Measurements from ENCODE around the gene SLC17A7. TPM values are rescaled to one million over a fixed set of nuclear protein-coding genes. Genes with fewer than 3 reads are reported as not detected.

SLC17A7 gene
- total and polyA plus RNA-seq, 2 of the 8 experiments (the other 6 are each of a cell fraction or from before 2014, with no cell fraction given): 2.7 to 3.0 TPM

- Histone ChIP-seq H4K5ac (ENCODE audit: insufficient read length, low read depth, low read length) (peak overlapping the region; percentile 92), H3K14ac (ENCODE audit: insufficient read length) (no peak overlapping the region), H3K27me3 (replicated peaks in 1 of 4; ENCODE audit: control insufficient read depth in 3 of 4, extremely low read depth in 1 of 4, insufficient read depth in 3 of 4, low read length in 3 of 4) (no peaks in the 10 kb centered on the region), H3K23ac (ENCODE audit: insufficient read length) (no peak overlapping the region), H3K9ac (replicated peaks in 1 of 4; ENCODE audit: extremely low read depth in 1 of 4, low read depth in 3 of 4, low read length in 3 of 4) (no peak overlapping the region), H2BK20ac (ENCODE audit: low read length) (peak overlapping the region; percentile 91), H3K4me1 (replicated peaks in 1 of 4; ENCODE audit: control insufficient read depth in 3 of 4, insufficient read depth in 4 of 4, low read length in 3 of 4) (peaks cover 5 to 28% (median 12%) of the 10 kb centered on the region in 4 experiments), H4K8ac (ENCODE audit: extremely low read depth, insufficient read depth, low read length) (peak overlapping the region; percentile 79; the same call in 1 of the 2 replicates), H3K18ac (ENCODE audit: extremely low read depth, low read length) (peak overlapping the region; percentile 48), H2AFZ (ENCODE audit: low read length) (no peak overlapping the region), H3K4me3 (ENCODE audit: extremely low read depth in 1 of 4, insufficient read depth in 2 of 4, low read depth in 3 of 4, low read length in 4 of 4) (peak overlapping the region in 3 of 4 experiments; percentile 12 to 23 (median 17); a peak in 2 of 8 replicates), H3K23me2 (ENCODE audit: low read depth, low read length) (no peaks in the 10 kb centered on the region), H2BK120ac (replicated peaks; ENCODE audit: low read depth, low read length) (peak overlapping the region; percentile 69), H4K91ac (replicated peaks; ENCODE audit: insufficient read length, low read length) (peak overlapping the region; percentile 94), H3K4me2 (ENCODE audit: insufficient read depth in 1 of 2, low read depth in 2 of 2, low read length in 2 of 2) (peak overlapping the region; percentile 26 to 63), H3K56ac (replicated peaks; ENCODE audit: insufficient read length, low read depth, low read length) (no peak overlapping the region), H3K79me2 (ENCODE audit: control insufficient read depth in 1 of 2, insufficient read depth in 2 of 2, low read length in 2 of 2) (no peaks in the 10 kb centered on the region), H3K79me1 (ENCODE audit: low read depth, low read length) (no peaks in the 10 kb centered on the region), H3K9me3 (ENCODE audit: insufficient read depth in 2 of 2, low read depth in 1 of 2, low read length in 1 of 2) (no peaks in the 10 kb centered on the region), H2BK5ac (ENCODE audit: low read depth, low read length) (peak overlapping the region; percentile 85; the same call in 1 of the 2 replicates), H2BK12ac (ENCODE audit: low read depth, low read length) (peak overlapping the region; percentile 80; the same call in 1 of the 2 replicates), H4K20me1 (replicated peaks in 1 of 2; ENCODE audit: control insufficient read depth in 1 of 2, insufficient read depth in 2 of 2, low read length in 2 of 2) (no peaks in the 10 kb centered on the region), H3K27ac (ENCODE audit: low read depth, low read length) (peak overlapping the region; percentile 69), H2BK15ac (ENCODE audit: low read length) (peak overlapping the region; percentile 21; the same call in 1 of the 2 replicates), H3K36me3 (ENCODE audit: control insufficient read depth in 2 of 4, insufficient read depth in 4 of 4, low read length in 3 of 4) (no peaks in the 10 kb centered on the region), H3K4ac (replicated peaks; ENCODE audit: insufficient read length, low read depth, low read length) (peak overlapping the region; percentile 73), H2AK5ac (ENCODE audit: low read depth, low read length) (peak overlapping the region; percentile 13; the same call in 1 of the 2 replicates)
- FAIRE-seq (peak; percentile 99), DNase-seq (ENCODE audit: low read depth in 1 of 2, low spot score in 2 of 2) (peak; percentile 49 to 77)
- ChIA-PET CTCF (ENCODE audit: partially characterized antibody) (interaction anchor here (0.7 to 3.7 kb wide), 10 partner anchors 10 to 41 kb away, joined by 3 to 51 read pairs (median 4); partner anchors contain the start of genes GFY and PTH2), POLR2A (ENCODE audit: partially characterized antibody) (interaction anchor here (0.6 to 4.0 kb wide), 18 partner anchors 9 to 138 kb away, joined by 3 to 38 read pairs (median 4); partner anchors contain the start of genes ALDH16A1, GFY, PTH2 and TEAD2)
- WGBS, 2 experiments (ENCODE audit: extremely low coverage in 1 of 2, insufficient coverage in 1 of 2, insufficient read length in 1 of 2, insufficient replicate concordance in 2 of 2, low coverage in 1 of 2, low lambda C conversion rate in 2 of 2, missing lambda C conversion rate in 1 of 2): 31% methylated on average over 7 of the region's 7 CpGs; no CpG with 5 or more reads in 1 of the 2 experiments
- TF ChIP-seq KDM1A (IDR thresholded peaks at IDR 0.05; ENCODE audit: borderline replicate concordance, low read length) (no peak), CBX5 (IDR thresholded peaks at IDR 0.05; ENCODE audit: low read depth, low read length) (no peak), TEAD4 (IDR thresholded peaks at IDR 0.05; ENCODE audit: low read depth, low read length) (no peak), CHD1 (IDR thresholded peaks at IDR 0.05; ENCODE audit: low read depth, low read length) (no peak), MAX (IDR thresholded peaks at IDR 0.05) (0 out of 2 replicates have a peak, but pooled peaks have one; percentile 43), EZH2 (IDR thresholded peaks at IDR 0.05; ENCODE audit: low read depth, low read length, severe bottlenecking) (no peak), EGR1 (IDR thresholded peaks at IDR 0.05; ENCODE audit: borderline replicate concordance, low read depth, low read length) (no peak), SIRT6 (IDR thresholded peaks at IDR 0.05; ENCODE audit: low read length) (no peak), MAFK (IDR thresholded peaks at IDR 0.05; ENCODE audit: low read depth, low read length) (no peak), JUN (IDR thresholded peaks at IDR 0.05; ENCODE audit: low read depth, low read length) (no peak), CREB1 (IDR thresholded peaks at IDR 0.05) (no peak), RBBP5 (IDR thresholded peaks at IDR 0.05; ENCODE audit: borderline replicate concordance, low read depth, low read length) (peak; percentile 88; the same call in 1 of the 2 replicates)
Measured at GRCh38 chr19:49403404-49404187, 37.7 kb downstream of the SLC17A7 start.
